Stomach (tissue), 9 donors: ENCODE measurements around the gene NLK. TPM values are rescaled to one million over a fixed set of nuclear protein-coding genes. Genes with fewer than 3 reads are reported as not detected.

Experiments used
- DNase-seq, 2 donors: peaks; one replicate each; pipeline versions ENCODE4 v3.0.0 to v3.0.0-alpha.2; 2013 to 2019
- H3K27ac ChIP-seq, 5 donors: fragments of 200-600 bp in 4 of 5; sonication (generic) in 4 of 5; one replicate each; pipeline ENCODE4 v1.5.1; 2013 to 2019; ENCODE audit warnings: mild to moderate bottlenecking in 1 of 5, moderate library complexity in 1 of 5
- H3K27me3 ChIP-seq, 3 donors: fragments of 200-600 bp; sonication (generic); one replicate each; pipeline ENCODE4 v1.5.1; 2017 to 2019; ENCODE audit warnings: mixed run types in 1 of 3
- H3K36me3 ChIP-seq, 4 donors: fragments of 200-600 bp; sonication (generic); 1 replicate in 3 of 4; 2 replicates in 1 of 4; pipeline ENCODE4 v1.5.1; 2016 to 2019
- H3K4me1 ChIP-seq, 4 donors: fragments of 200-600 bp; sonication (generic); one replicate each; pipeline ENCODE4 v1.5.1; 2016 to 2019
- H3K4me3 ChIP-seq, 4 donors: fragments of 200-600 bp; sonication (generic) in 3 of 4; one replicate each; pipeline ENCODE4 v1.5.1; 2016 to 2019; ENCODE audit warnings: mild to moderate bottlenecking in 1 of 4
- H3K9me3 ChIP-seq, 4 donors: fragments of 200-600 bp; sonication (generic); one replicate each; pipeline ENCODE4 v1.5.1; 2016 to 2019
- EP300 ChIP-seq: sonication (generic); formaldehyde crosslinking; IDR thresholded peaks from one replicate; pipeline ENCODE4 v1.6.1; 2017; ENCODE audit warnings: antibody characterized with exemption
- POLR2A ChIP-seq, 4 donors: fragments of 450-650 bp; IDR thresholded peaks; one replicate each; pipeline ENCODE4 v1.6.1; 2016; ENCODE audit warnings: antibody characterized with exemption in 4 of 4, control low read depth in 2 of 4, mild to moderate bottlenecking in 1 of 4, moderate library complexity in 1 of 4
- POLR2AphosphoS5 ChIP-seq, 3 donors: sonication (generic); formaldehyde crosslinking; IDR thresholded peaks; one replicate each; pipeline ENCODE4 v1.6.1; 2016; ENCODE audit warnings: antibody characterized with exemption in 3 of 3
- WGBS, 5 donors: extraction: QIAGEN DNeasy Blood & Tissue Kit in 3 of 5; methylation state at CpG; one replicate each; pipeline versions ENCODE4 v1.1.5 to v1.1.7; 2013 to 2018; 5-methylcytosine and 5-hydroxymethylcytosine counted together
- intact Hi-C: fragments of 100-400 bp; cut with DNase I; formaldehyde crosslinking; loops from one replicate; pipeline ENCODE4 v1.15.1; 2023; ENCODE audit warnings: low total_unique reads
- polyA plus RNA-seq, 3 donors: library from polyadenylated mRNA; stranded (reverse); fragments of 200-250 nt; gene quantifications; one replicate each; pipeline ENCODE4 v1.2.3, GENCODE V29; 2013
- total RNA-seq, 5 donors: library from RNA; depleted of rRNA; stranded (reverse); fragments of >200 nt; gene quantifications; one replicate each; pipeline versions ENCODE4 v1.1.0 to v1.2.3, GENCODE V29; 2014 to 2016
- TF ChIP-seq, protein P1 (sequence below), 7 experiments: fragments of 450-650 bp in 4 of 7; fragments of 200-600 bp in 3 of 7; sonication (generic) in 3 of 7; IDR thresholded peaks; one replicate each; pipeline ENCODE4 v1.5.1; 2016 to 2019; ENCODE audit warnings: antibody characterized with exemption in 7 of 7, control low read depth in 2 of 7, mild to moderate bottlenecking in 1 of 7
- donor health status: healthy with polysubstance abuse.
- donor health status: Bipolar disorder and iron deficiency.
- donor health status: healthy.

NLK gene
- total and polyA plus RNA-seq, 8 donors = 4.3 to 169 (median 14.7) TPM

DNA sequence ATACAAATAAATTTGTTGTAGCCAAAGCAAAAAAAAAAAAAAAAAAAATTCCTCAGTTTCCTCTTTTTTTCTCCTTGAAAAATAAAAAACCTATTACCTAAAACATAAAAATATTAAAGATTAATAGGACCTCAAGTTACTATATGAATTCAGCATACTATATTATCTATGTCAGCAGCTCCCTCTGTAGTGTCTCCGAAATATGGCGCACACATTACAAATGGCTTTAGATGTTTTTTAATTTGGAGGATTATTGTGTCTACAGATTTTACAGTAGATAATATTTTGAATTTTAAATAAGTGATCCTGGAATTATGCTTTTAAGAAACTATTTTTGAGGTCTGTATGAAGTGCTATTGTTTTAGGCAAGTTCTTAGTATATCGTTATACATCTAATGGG is 94.4 kb downstream of the NLK start:
- 95 to 99% (median 97%) methylated on average over 3 of the region's 3 CpGs for WGBS, 5 donors
- Histone ChIP-seq H3K27ac (no peak overlapping the region), H3K36me3 (peaks cover 0 to 17% (median 14%) of the 10 kb centered on the region in 4 donors), H3K9me3 (no peaks in the 10 kb centered on the region), H3K4me1 (no peaks in the 10 kb centered on the region), H3K27me3 (no peaks in the 10 kb centered on the region), H3K4me3 (no peak overlapping the region)
- intact Hi-C loops = no loop called here
- TF ChIP-seq, protein P1, sequence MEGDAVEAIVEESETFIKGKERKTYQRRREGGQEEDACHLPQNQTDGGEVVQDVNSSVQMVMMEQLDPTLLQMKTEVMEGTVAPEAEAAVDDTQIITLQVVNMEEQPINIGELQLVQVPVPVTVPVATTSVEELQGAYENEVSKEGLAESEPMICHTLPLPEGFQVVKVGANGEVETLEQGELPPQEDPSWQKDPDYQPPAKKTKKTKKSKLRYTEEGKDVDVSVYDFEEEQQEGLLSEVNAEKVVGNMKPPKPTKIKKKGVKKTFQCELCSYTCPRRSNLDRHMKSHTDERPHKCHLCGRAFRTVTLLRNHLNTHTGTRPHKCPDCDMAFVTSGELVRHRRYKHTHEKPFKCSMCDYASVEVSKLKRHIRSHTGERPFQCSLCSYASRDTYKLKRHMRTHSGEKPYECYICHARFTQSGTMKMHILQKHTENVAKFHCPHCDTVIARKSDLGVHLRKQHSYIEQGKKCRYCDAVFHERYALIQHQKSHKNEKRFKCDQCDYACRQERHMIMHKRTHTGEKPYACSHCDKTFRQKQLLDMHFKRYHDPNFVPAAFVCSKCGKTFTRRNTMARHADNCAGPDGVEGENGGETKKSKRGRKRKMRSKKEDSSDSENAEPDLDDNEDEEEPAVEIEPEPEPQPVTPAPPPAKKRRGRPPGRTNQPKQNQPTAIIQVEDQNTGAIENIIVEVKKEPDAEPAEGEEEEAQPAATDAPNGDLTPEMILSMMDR (IDR thresholded peaks at IDR 0.05) = no peak
- TF ChIP-seq POLR2AphosphoS5 (IDR thresholded peaks at IDR 0.05) (no peak), EP300 (no peak), POLR2A (IDR thresholded peaks at IDR 0.05) (no peak)
- DNase-seq = no peak

DNA sequence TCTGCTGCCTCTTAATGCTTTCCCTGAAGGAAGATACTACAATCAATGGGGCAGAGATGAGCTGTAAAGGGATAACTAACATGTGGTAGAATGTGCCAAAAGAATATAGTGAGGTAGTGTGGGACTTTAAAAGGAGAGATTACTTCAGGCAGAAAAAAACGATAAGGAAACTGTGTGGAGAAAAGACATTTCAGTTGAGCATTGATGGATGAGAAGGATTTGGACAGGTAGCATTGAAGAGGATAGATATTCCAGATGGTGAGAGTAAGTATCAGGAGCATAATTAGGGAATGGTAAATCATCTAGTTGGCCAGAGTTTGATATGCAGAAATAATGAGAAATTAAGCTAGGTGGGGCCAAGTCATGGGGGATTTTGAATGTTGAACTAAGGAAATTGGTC is 97.3 kb downstream of the NLK start:
- H3K36me3 ChIP-seq = peaks cover 0 to 9% (median 6%) of the 10 kb centered on the region in 4 donors

DNA sequence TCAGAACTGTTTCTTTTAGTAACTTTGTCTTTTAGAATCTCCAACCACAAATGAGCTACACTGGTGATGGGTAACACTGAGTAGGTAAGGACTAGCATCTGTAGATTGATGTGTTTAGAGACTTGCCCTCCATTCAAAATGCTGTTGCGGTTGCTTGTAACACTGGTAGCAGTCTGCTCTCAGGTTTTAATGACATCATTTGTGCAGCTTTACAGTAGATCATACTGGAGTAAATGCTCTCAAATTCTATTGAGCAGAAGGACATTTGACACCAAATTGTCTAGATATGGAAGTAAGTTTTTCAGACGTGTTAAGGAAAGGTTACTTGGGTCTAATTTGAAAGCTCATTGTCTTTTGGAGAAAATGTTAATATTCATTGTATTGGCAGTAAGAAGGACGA is 98.8 kb downstream of the NLK start:
- Histone ChIP-seq H3K4me3 (no peak overlapping the region), H3K27ac (no peak overlapping the region), H3K9me3 (no peaks in the 10 kb centered on the region), H3K36me3 (peaks cover 0 to 9% (median 6%) of the 10 kb centered on the region in 4 donors), H3K27me3 (no peaks in the 10 kb centered on the region), H3K4me1 (no peaks in the 10 kb centered on the region)
- WGBS, 5 donors = 77 to 89% (median 84%) methylated on average over 3 of the region's 3 CpGs
- TF ChIP-seq, protein P1 (IDR thresholded peaks at IDR 0.05) = no peak
- TF ChIP-seq POLR2AphosphoS5 (IDR thresholded peaks at IDR 0.05) (no peak), EP300 (no peak), POLR2A (IDR thresholded peaks at IDR 0.05) (no peak)
- intact Hi-C loops = no loop called here
- DNase-seq = no peak

More for the DNA sequence above, 97.3 kb downstream of the NLK start:
- intact Hi-C loops = no loop called here
- Histone ChIP-seq H3K27ac (no peak overlapping the region), H3K4me1 (no peaks in the 10 kb centered on the region), H3K4me3 (no peak overlapping the region), H3K27me3 (no peaks in the 10 kb centered on the region), H3K9me3 (no peaks in the 10 kb centered on the region)
- TF ChIP-seq, protein P1 (IDR thresholded peaks at IDR 0.05) = no peak
- TF ChIP-seq POLR2AphosphoS5 (IDR thresholded peaks at IDR 0.05) (no peak), EP300 (no peak), POLR2A (IDR thresholded peaks at IDR 0.05) (no peak)
- 73 to 81% (median 77%) methylated on average over 1 of the region's 1 CpG for WGBS, 5 donors
- no peak for DNase-seq

DNA sequence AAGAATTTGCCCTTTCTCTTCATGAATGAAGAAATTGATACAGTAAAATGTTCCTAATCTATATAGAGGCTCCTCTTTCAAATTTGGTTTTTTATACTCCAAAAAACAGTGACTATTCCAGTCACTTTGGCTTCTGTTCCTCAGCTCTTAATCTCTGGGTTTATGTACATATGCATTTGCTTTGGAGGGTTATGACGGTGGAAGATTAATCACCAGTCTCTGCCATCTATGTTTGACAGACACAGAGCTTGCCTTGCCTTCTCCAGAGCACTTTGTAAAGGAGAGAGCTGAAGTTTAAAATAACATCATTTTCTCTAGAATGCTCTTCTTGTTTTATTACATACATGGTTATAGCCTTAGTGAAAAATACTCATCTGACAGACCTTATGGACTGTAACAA is 99.3 kb downstream of the NLK start:
- 24 to 49% (median 38%) methylated on average over 1 of the region's 1 CpG for WGBS, 5 donors
- DNase-seq = no peak
- Histone ChIP-seq H3K9me3 (no peaks in the 10 kb centered on the region), H3K27ac (no peak overlapping the region), H3K4me1 (no peaks in the 10 kb centered on the region), H3K27me3 (no peaks in the 10 kb centered on the region), H3K4me3 (no peak overlapping the region), H3K36me3 (peaks cover 0 to 9% (median 6%) of the 10 kb centered on the region in 4 donors)
- intact Hi-C loops = no loop called here
- TF ChIP-seq POLR2A (IDR thresholded peaks at IDR 0.05) = no peak
- TF ChIP-seq, protein P1 (IDR thresholded peaks at IDR 0.05) = no peak
- TF ChIP-seq POLR2AphosphoS5 (IDR thresholded peaks at IDR 0.05) = no peak
- no peak for TF ChIP-seq EP300
